GM12872 (cell line): ENCODE data around the gene DAAM1.

Source experiments
- CTCF ChIP-seq: IDR thresholded peaks from 3 replicates; pipeline ENCODE4 v1.5.1; 2011; ENCODE audit warnings: low read depth, mild to moderate bottlenecking, low read length, moderate library complexity; ENCODE audit not compliant: insufficient read depth

DAAM1 gene

GRCh38 chr14:59176765-59177164 is 11.7 kb upstream of the DAAM1 start:
- no peak for TF ChIP-seq CTCF

- TF ChIP-seq CTCF = no peak
These were observed 11.2 kb upstream of the DAAM1 start for GRCh38 chr14:59177262-59177661.

GRCh38 chr14:59181791-59182190 is 6.7 kb upstream of the DAAM1 start:
- TF ChIP-seq CTCF = no peak

GRCh38 chr14:59182641-59183040 is 5.8 kb upstream of the DAAM1 start:
- TF ChIP-seq CTCF = no peak

GRCh38 chr14:59183150-59183549 is 5.3 kb upstream of the DAAM1 start:
- no peak for TF ChIP-seq CTCF

- TF ChIP-seq CTCF = no peak
These were observed 4.1 kb upstream of the DAAM1 start for GRCh38 chr14:59184396-59184795.

GRCh38 chr14:59185676-59186075 is 2.8 kb upstream of the DAAM1 start:
- no peak for TF ChIP-seq CTCF

- no peak for TF ChIP-seq CTCF
These were observed 2.2 kb upstream of the DAAM1 start for GRCh38 chr14:59186306-59186705.
